GM21717 (cell line): ENCODE data around the gene DTX1.

Experiments
- ATAC-seq: cut with Tn5 transposase; IDR thresholded peaks from one replicate; pipeline ENCODE4 v1.9.1; 2021; ENCODE audit warnings: mild to moderate bottlenecking, moderate library complexity; ENCODE audit not compliant: unreplicated experiment

DTX1 gene

DNA sequence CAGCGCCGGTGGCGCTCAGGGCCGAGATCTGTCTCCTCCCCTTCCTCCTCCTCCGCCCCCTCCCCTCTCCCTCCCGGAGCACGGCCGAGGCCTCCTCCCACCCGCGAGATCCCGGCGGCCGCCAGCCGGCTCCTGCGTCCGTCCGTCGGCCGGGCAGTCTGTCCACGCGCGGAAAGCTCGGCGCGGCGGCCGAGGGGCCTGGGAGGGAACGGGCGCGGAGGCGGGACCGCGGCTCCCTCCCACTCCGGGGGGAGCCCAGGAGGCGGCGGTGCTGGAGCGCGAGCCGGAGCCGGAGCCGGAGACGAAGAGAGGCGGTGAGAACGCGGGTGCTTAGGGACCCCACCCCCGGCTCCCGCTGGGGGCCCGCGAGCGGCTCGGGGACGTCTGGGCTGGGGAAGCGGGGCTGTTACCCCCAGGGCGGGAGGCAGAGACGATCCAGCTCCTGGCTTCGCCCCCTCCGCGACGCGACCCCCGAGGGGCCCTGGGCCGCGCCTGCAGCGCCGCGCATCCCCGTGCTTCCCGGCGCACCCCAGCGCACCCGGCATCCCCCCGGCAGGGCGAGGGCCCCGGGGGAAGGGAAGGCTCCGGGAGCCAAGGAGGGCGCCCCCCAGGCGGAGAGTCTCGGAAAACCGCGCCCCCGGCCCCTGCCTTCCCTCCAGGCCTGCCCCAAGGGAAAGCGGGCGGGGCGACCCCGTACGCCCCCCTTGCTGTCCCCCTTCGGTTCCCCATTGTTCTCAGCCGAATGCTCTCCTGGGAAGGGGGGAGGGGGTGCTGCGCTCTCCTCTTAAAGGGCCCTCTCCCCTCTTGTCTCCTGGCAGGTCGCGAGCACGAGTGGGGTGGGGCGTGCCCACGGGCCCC is at the start of gene DTX1:
TSS of gene DTX1 (plus strand) at position 100 of the 858 bp plus-strand sequence. CDS start 1,463 bp downstream, outside the sequence.
- ATAC-seq: no peak

DNA sequence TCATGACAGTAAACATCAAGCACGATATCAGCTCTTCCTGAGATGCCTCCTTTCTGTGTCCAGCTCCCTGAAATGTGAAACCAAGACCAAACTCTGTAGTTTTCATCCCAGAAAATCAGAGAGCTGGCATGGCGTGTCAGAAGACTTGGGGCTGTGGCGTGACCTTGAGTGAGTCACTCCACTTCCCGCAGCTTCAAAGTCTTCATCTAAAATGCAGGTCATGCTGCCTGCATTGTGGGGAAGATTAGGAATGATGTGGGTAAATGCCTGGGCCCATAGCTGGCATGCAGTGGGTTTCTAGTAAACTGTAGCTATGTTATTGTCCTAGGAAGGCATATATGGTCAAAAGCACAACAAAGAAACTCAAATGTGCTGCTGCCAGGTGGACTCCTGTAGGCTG is 49.4 kb upstream of the DTX1 start:
- ATAC-seq: no peak

DNA sequence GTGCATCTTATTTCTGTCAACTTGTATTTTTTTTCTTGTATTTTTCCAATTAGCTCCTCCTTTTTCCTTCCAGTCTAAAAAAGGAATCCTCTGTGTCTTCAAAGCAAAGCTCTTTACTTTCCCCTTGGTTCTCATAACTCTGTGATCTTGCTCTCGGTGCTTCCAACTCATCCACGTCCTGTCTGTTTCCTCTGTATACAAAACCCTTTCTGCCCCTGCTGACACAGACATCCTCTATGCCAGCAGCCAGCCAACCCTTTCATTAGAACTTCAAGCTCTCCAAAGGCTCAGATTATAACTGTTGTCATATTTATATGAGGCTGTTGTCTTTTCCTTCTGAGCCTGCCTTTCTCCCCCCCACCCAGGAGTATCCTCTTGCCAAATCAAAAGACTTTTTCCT is 45.8 kb upstream of the DTX1 start:
- ATAC-seq: no peak

DNA sequence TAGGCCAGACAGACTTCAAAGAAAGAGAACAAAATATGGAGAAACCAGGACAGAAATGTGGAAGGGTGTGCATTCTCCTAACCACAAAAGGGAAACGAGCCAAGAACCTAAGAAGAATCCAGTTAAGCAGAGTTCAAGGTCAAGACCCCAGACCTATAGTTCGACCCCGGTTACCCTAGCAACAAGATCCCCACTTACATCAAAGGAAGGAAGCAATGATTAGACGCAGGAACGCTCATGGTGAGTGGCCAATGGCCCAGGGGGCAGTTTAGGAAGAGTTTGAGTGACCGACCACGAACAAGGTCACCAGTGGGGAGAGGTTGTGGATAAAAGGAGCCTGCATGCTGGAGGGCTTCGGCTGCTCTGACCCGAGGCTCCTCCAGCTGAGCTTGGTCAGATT is 42.0 kb upstream of the DTX1 start:
- no peak for ATAC-seq

DNA sequence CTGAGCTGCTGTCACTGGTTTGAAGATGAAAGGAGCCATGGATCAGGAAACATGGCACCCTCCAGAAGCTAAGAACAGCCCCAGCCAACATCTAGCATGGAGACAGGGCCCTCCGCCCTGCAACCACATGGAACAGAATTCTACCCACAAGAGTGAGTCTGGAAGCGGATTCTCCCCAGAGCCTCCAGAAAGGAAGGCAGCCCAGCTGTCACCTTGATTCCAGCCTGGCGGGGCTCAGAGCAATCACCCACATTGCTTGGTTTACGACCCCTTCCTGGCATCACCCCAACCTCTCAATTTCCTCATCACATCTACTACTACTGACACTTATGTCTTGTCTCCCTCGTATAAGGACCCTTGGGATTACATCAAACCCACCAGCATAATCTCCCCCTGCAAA is 39.7 kb upstream of the DTX1 start:
- ATAC-seq: no peak

DNA sequence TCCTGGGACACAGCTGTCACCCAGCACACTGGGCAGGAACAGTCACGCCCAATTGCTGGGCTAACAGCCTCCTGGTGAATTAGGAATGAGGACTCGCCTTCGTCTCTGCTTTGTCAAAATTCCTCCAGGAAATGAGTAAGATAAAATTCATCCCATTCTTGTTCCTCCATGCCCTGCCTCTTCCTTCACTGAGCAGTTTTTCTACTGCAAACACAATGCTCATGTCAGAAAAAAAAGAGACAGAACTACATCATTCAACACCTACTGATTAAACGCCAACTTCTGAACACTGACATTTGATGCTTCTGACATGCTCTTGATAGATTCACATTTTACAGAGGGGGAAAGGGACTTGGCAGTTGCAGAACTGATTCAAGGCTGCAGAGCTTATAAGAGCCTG is 37.5 kb upstream of the DTX1 start:
- no peak for ATAC-seq

DNA sequence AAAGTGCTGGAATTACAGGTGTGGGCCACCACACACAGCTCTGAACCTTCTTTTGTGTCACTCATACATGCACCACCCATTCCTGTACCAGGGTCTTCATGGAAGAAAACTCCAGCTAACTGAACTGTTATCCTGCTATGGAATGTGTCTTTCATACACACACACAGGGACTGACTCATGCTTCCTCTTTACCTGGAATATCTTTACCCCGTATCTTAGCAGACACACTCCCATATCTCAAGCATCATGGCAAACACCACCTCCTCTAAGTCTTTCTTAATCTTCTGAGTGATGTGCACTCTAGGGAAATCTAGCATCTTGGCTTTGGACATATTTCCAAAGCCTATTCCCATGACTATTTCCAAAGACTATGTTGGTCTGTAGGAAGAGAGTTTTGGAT is 35.0 kb upstream of the DTX1 start:
- no peak for ATAC-seq

DNA sequence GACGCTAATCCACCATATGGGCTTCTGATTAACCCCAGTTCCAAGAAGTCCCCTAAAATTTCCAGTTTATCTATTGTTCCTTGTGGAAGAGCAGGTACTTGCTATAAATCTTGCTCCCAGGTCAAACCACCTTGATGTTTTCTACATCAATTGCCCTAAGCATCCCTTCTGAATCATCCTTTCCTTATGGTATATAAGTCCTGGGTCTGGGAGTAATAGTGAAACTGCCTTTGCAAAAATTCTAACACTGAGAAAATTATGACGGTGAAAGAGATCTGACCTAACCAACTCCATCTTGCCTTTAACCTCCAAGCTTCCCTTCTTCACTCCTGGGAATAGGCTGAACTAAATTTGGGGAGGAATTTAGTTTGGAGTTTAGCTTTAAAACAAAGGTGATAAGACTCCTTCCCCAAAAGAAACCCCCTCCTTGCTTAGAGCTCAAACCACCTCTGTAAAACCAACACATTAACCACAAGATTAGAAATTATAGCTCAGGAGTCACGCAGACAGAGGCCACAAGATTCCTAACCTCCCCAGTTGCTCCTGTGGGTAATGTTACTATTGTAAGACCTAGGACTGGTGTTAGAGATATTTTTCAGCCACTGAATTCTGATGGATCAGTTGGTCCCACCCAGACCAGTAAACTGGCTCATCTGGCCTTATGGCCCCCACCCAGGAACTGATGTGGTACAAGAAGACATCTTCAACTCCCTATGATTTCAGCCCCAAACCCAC is 33.8 kb upstream of the DTX1 start:
- ATAC-seq: no peak

DNA sequence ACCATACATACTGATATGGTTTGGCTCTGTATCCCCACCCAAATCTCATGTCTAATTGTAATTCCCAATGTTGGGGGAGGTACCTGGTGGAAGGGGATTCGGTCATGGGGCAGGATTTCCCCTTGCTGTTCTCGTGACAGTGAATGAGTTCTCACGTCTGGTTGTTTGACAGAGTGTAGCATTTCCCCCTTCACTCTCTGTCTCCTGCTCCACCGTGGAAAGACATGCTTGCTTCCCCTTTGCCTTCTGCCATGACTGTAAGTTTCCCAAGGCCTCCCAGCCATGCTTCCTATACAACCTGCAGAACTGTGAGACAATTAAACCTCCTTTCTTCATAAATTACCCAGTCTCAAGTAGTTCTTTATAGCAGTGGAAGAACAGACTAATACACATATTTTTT is 28.8 kb upstream of the DTX1 start:
- no peak for ATAC-seq

DNA sequence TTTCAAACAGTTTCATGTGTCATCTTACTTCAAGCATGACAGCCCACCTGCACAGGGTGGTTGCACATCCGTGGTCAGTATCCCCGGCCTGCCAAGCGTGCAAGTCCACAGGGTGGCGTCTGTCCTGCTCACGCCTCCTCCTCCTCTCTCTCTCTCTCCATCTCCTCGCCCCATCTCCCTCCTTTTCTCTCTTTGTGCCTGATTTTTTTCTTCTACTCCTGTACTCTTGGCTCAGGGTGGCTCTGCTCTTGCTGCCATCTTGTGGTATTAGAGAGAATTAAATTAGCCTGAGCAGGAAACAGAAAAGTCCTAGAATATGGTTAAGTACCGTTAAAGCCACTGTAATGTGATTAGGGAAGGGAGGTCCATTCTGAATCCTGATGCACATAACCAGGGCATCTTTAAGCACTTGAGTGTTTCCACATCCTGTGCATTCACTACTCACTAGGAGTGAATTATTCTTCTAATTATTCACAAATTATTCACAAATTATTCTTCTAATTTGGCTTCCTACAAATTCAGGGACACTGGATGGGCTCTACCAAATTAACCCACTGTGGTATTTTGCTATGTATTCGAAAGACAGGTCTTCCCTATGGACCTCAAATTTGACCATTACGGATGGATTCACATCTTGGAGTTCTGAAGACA is 25.5 kb upstream of the DTX1 start:
- ATAC-seq: no peak

DNA sequence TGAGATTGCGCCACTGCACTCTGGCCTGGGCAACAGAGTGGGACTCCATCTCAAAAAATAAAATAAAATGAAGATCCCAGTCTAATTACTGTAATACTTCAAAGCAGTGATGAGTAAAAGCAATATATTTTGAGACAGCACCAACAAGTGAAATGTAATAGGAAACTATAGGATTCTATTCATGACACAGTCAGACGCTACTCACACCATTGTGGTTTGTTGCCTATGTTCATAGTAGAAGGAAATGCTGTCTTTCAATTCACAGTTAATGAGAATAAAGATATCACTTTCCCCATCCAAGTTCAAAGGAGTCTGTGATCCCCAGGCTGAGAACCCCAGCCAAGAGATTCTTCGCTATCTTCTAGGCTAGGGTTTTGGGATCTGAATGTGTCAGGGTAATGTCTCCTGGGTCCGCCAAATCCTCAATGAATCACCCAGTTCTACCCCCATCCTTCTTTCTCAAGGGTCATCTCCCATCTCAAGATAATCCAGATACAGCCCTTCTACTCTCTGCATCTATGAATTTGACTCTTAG is 16.6 kb upstream of the DTX1 start:
- no peak for ATAC-seq

DNA sequence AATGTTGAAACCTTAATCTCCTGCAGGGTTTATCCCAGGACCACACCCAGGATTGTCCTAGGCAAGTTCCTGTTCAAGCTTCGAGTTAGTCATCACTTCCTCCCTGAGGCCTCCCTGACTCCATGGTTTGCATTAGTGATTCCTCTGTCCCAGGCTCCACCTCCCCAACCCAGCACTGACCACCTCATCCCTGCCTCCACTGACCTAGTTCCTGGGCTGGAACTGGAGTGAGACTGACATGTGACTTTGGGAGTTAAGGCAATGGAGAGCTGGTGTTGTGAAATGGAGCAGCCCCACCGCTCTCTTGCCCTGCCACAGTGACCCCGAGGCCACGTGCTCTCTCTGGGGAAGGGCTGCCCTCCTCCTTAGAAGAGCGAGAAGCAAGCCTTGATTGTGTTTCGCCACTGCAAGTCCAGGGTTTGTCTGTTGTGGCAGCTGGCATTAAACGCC is 15.8 kb upstream of the DTX1 start:
- ATAC-seq: no peak

DNA sequence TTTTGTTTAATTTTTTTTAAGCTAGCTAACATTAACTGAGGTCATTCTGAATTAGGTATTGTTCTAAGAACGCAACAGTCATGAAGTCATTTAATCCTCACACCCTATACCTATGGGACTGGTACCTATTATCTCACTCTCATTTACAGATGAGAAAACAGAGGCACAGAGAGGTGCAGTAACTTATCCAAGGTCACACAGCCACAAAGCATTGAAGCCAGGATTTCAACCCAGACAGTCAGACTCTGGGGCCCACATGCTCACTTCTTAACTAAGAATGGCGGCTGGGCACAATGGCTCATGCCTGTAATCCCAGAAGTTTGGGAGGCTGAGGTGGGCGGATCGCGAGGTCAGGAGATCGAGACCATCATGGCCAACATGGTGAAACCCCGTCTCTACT is 15.0 kb upstream of the DTX1 start:
- ATAC-seq: no peak

DNA sequence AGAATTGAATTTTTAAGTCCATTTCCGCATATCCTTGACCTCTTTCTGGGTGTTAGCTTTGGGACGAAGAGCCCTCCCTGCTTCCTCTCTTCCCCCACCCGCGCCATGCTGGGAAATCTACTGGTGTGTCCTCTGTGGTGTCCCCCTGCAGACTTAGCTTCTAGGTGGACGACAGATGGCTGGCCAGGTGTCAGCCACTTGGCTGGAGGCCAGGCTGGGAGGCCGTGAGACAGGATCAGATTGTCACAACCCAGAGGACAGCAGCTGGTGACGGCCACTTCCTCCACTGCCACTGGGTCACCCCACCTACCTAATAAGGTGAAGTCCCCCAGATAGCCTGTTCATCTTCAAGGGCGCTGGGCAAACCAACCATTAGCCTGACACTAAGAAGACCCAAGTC is 13.3 kb upstream of the DTX1 start:
- no peak for ATAC-seq

DNA sequence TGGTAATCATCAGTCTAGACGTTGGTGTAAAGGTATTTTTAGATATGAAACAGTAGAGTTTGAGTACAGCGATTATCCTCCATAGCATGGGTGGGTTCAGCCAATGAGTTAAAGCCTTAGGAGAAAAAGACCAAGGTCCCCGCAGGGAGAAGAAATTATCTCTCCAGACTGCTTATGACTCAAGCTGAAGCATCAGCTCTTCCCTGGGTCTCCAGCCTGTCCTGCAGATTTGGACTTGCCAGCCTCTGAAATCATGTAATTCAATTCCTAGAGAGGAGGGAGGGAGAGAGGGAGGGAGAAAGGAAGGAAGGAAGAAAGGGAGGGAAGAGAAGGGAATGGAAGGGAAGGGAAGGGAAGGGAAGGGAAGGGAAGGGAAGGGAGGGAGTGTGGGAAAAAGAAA is 12.0 kb upstream of the DTX1 start:
- ATAC-seq: no peak

DNA sequence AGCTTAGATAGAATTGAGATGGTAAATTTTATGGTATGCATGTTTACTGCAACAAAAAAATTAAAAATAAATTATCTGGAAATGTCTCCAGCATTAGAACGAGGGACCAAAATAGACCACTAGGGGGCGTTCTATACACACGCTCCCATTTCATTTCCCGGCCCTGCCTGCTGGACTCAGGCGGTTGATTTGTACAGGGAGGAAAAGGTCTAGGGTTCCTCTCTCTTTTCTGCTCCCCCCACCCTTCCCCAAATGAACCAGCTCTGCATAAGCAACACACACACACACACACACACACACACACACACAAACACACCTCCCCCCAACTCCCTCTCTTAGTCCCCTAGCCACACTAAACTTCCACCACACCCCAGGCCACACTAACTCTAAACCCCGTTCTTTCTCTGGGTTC is 7.8 kb upstream of the DTX1 start:
- ATAC-seq: no peak

DNA sequence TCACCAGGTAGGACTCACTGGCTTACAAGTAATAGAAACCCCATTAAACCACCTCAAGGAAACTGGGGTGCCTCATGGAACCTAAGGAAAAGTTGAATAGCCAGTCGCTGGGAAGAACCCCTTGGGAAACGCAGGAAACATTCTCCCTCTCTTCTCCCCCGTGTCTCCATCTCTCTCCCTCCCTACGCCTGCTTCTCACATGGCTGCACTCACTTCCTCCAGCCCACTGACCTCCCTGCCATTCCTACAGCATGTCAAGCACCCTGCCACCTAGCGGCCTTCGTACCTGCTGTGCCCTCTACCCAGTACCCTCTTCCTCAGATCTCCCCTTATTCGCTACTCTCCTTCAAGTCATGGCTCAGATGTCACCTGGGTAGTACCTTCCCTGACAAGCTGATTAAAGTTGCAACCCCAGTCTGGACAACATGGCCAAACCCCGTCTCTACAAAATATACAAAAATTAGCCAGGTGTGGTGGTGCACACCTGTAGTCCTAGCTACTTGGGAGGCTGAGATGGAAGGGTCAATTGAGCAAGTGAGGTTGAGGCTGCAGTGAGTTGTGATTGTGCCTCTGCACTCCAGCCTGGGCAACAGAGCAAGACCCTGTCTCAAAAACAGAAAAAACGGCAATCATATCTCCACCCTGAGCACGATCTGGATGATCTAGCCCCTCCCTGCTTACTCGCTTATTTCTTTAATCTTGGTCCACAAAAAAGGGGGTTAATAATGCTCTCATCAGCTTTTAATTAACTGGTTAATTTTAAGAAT is 6.4 kb upstream of the DTX1 start:
- no peak for ATAC-seq

DNA sequence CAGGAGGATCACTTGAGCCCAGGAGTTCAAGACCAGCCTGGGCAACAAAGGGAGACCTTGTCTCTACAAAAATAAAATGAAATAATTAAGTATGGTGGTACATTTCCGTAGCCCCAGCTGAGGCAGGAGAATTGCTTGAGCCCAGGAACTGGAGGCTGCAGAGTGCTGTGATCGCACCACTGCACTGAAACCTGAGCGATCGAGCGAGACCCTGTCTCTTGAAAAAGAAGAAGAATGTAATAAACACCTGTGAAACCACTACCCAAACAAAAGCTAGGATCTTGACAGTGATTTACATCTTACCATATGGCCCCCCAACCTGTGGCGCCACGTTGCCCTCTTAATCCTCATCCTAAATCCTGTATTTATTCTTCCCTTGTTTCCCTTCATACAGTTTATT is 5.7 kb upstream of the DTX1 start:
- no peak for ATAC-seq

DNA sequence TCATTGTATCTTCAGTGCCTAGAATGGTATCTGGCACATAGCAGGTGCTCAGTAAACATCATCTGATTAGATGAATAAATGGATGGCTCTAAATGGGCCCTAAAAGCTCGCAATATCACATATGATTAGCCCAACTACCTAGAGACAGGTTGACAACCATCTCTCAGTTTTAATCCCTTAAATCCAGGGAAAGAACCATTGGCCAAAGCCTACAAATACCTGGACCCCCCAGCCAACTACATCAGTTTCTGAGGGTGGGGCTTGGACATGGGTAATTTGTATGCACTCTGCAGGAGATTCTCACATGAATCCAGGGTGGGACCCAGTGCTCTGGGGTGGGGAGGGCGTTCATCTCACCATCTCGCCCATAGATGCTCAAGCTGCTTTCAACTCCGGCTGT is 4.8 kb upstream of the DTX1 start:
- no peak for ATAC-seq

DNA sequence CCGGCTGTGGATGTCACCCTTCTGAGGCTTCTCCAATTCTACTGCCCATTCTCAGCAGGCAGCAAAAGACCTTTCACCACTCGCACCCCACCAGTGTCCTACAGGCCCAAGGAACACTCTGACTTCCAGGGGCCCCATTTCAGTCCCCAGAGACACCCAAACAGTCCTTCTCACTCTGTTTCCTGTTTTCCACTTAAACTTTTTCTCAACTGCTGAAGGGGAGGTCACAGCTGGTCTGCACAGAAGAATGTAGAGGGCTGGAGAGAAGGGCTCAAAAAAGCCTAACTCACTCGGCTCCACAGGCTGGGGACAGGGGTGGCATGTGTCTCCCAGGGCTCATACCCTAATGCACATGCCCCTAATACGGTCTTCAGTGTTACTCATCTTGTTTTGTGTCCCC is 4.2 kb upstream of the DTX1 start:
- ATAC-seq: no peak

DNA sequence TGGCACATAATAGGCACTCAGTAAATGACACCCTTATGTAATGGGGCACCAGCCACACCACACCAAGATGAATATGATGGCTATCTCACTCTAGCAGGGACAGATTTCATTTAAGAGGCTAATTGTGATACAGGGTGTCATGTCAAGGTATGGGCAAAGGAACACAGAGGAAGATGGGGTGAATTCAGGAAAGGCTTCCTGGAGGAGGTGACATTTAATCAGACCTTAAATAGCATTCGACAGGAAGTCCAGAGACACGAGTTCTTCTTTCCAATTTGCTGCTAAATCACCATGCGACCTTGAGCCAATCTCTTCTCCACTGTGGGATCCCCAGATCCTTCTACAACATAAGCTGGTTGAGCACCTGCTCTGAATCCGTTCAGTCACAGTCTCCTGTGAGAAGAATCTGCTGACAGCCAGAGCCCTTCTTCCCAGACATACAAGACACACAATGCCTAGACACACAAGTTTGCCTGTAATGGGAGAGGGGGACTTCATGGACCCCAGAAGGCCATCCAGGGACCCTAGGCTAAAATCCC is 1.5 kb upstream of the DTX1 start:
- ATAC-seq: no peak
